Panc1 (cell line): ENCODE data around the gene GPR15. TPM values are rescaled to one million over a fixed set of nuclear protein-coding genes. Genes with fewer than 3 reads are reported as not detected.

Experiments
- ATAC-seq: fragments of 200-7000 bp; cut with Tn5 transposase; 2 replicates; pipeline ENCODE4 v1.9.1; 2020; ENCODE audit warnings: mild to moderate bottlenecking, moderate library complexity
- BruUV-seq: library from RNA; stranded (reverse); fragments of 400-500 nt; replicated peaks from 2 replicates; lab custom pipeline; 2021; lab: Mats Ljungman, UMichigan
- CTCF ChIA-PET: fragments of 300-600 bp; sonication (Branson Sonifier 250); formaldehyde crosslinking; loops from one replicate; lab custom pipeline; 2022; ENCODE audit warnings: antibody characterized with exemption; lab: Charles Lee
- POLR2A ChIA-PET: fragments of 300-600 bp; sonication (Branson Sonifier 250); formaldehyde crosslinking; loops from one replicate; lab custom pipeline; 2022; ENCODE audit warnings: antibody characterized with exemption; lab: Charles Lee
- DNase-seq: peaks from one replicate; pipeline ENCODE4 v3.0.0-alpha.2; 2010; ENCODE audit warnings: low read depth, low spot score
- H3K27ac ChIP-seq: 2 replicates; pipeline ENCODE4 v1.5.1; 2011; ENCODE audit warnings: mild to moderate bottlenecking, low read length, inconsistent platforms
- H3K27me3 ChIP-seq: fragments of 200-500 bp; sonication (Bioruptor generic); 2 replicates; pipeline ENCODE4 v1.6.0; 2014; ENCODE audit warnings: low read length, inconsistent platforms; ENCODE audit not compliant: control insufficient read depth, insufficient read depth
- H3K36me3 ChIP-seq: fragments of 200-500 bp; sonication (Bioruptor generic); 2 replicates; pipeline ENCODE4 v1.5.1; 2014; ENCODE audit warnings: inconsistent platforms, mild to moderate bottlenecking, low read length, moderate library complexity; ENCODE audit not compliant: control insufficient read depth, insufficient read depth
- H3K4me1 ChIP-seq: 2 replicates; pipeline ENCODE4 v1.5.1; 2011; ENCODE audit warnings: inconsistent platforms, mild to moderate bottlenecking, low read length, moderate library complexity; ENCODE audit not compliant: control insufficient read depth, insufficient read depth
- H3K4me3 ChIP-seq, 2 experiments: 2 replicates each; pipeline ENCODE4 v1.5.1; 2011 to 2012; ENCODE audit warnings: low read depth in 2 of 2, low read length in 2 of 2, mild to moderate bottlenecking in 2 of 2, inconsistent platforms in 1 of 2, moderate library complexity in 1 of 2
- H3K9me3 ChIP-seq: fragments of 200-500 bp; sonication (Bioruptor generic); 2 replicates; pipeline ENCODE4 v1.5.1; 2014; ENCODE audit warnings: low read depth, mild to moderate bottlenecking, inconsistent platforms, low read length, moderate library complexity; ENCODE audit not compliant: control insufficient read depth, insufficient read depth
- CTCF ChIP-seq: fragments of 450-650 bp; IDR thresholded peaks from 2 replicates; pipeline ENCODE4 v1.5.1; 2017; ENCODE audit warnings: mild to moderate bottlenecking
- POLR2AphosphoS5 ChIP-seq: IDR thresholded peaks from 2 replicates; pipeline ENCODE4 v1.6.1; 2012; ENCODE audit warnings: mild to moderate bottlenecking, low read depth, low read length, moderate library complexity
- REST ChIP-seq, 2 experiments: IDR thresholded peaks; 2 replicates each; pipeline ENCODE4 v1.6.1; 2011 to 2012; ENCODE audit warnings: low read depth in 2 of 2, control low read depth in 1 of 2, low read length in 1 of 2, mild to moderate bottlenecking in 1 of 2, moderate library complexity in 1 of 2; ENCODE audit not compliant: insufficient read depth in 1 of 2
- SIN3A ChIP-seq: IDR thresholded peaks from 2 replicates; pipeline ENCODE4 v1.6.1; 2012; ENCODE audit warnings: low read depth, mild to moderate bottlenecking, low read length, moderate library complexity, borderline replicate concordance; ENCODE audit not compliant: insufficient read depth
- TCF7L2 ChIP-seq: IDR thresholded peaks from 2 replicates; pipeline ENCODE4 v1.6.1; 2011; ENCODE audit warnings: mild to moderate bottlenecking, low read depth, low read length, inconsistent platforms
- in situ Hi-C: cut with HindIII; loops from 2 replicates; pipeline ENCODE4 v1.10.0; 2016; ENCODE audit warnings: low sequenced_read_pairs, low pct_unique_long_range_greater_than_20kb
- intact Hi-C: fragments of 100-400 bp; cut with micrococcal nuclease; formaldehyde crosslinking; loops from one replicate; pipeline ENCODE4 v1.10.0; 2022; ENCODE audit not compliant: unreplicated experiment
- total RNA-seq: library from RNA; stranded (reverse); gene quantifications from one replicate; pipeline ENCODE4 v1.2.1, GENCODE V29; 2021; ENCODE audit not compliant: unreplicated experiment

Gene GPR15
- total RNA-seq, 1 experiment from 2014 or later, result not detected

GRCh38 chr3:98564282-98565005 is 32.7 kb downstream of the GPR15 start:
- Histone ChIP-seq H3K27me3 (peaks cover 4% of the 10 kb centered on the region; the same call in 1 of the 2 replicates), H3K27ac (no peak overlapping the region), H3K4me3 (no peak overlapping the region), H3K9me3 (no peaks in the 10 kb centered on the region), H3K36me3 (no peaks in the 10 kb centered on the region), H3K4me1 (no peaks in the 10 kb centered on the region)
- BruUV-seq, result no TSS peak
- TF ChIP-seq CTCF, result no peak
- TF ChIP-seq SIN3A, result no peak
- TF ChIP-seq TCF7L2, result no peak
- no peak for TF ChIP-seq REST (IDR thresholded peaks at IDR 0.05; ENCODE audit: insufficient read depth in 1 of 2, low read depth in 2 of 2, low read length in 1 of 2)
- no peak for TF ChIP-seq POLR2AphosphoS5
- no peak for ATAC-seq
- in situ Hi-C loops, result no loop called here
- intact Hi-C loops, result no loop called here
- POLR2A ChIA-PET, result no interaction called here
- no peak for DNase-seq
- CTCF ChIA-PET, result no interaction called here

- no TSS peak for BruUV-seq
- ATAC-seq (no peak), DNase-seq (no peak)
- H3K4me3 ChIP-seq, result no peak overlapping the region
- no peaks in the 10 kb centered on the region for H3K4me1 ChIP-seq
- no peak overlapping the region for H3K27ac ChIP-seq
- TF ChIP-seq CTCF (no peak), REST (IDR thresholded peaks at IDR 0.05; ENCODE audit: insufficient read depth in 1 of 2, low read depth in 2 of 2, low read length in 1 of 2) (no peak), SIN3A (no peak), POLR2AphosphoS5 (no peak), TCF7L2 (no peak)
- CTCF ChIA-PET, result no interaction called here
- no peaks in the 10 kb centered on the region for H3K9me3 ChIP-seq
- intact Hi-C loops, result no loop called here
- POLR2A ChIA-PET, result no interaction called here
- H3K27me3 ChIP-seq, result peaks cover 4% of the 10 kb centered on the region; the same call in 1 of the 2 replicates
- H3K36me3 ChIP-seq, result no peaks in the 10 kb centered on the region
- in situ Hi-C loops, result no loop called here
Measured at GRCh38 chr3:98565237-98565643, 33.5 kb downstream of the GPR15 start.
